ENCODE measurements around the gene MIS18BP1.
"Not testable (repeated sequence)": the region's sequence is repeated elsewhere in the genome, so short reads cannot be mapped to it uniquely, and the experiment has no call there.

MIS18BP1 gene

GRCh38 chr14:45253070-45253753 lies at the start of gene MIS18BP1:
TSS of gene MIS18BP1 (minus strand) at chr14:45253202. CDS start at chr14:45247286, 5,916 bp downstream.
- peak; percentile 95 to 96 for DNase-seq

GRCh38 chr14:45298423-45299117 lies 45.6 kb upstream of the MIS18BP1 start:
- DNase-seq: no peak

GRCh38 chr14:45294796-45295195 lies 41.8 kb upstream of the MIS18BP1 start:
- not testable (repeated sequence) for DNase-seq

GRCh38 chr14:45290547-45290946 lies 37.5 kb upstream of the MIS18BP1 start:
- DNase-seq: no peak

- no peak for DNase-seq
Observed at GRCh38 chr14:45287610-45288009, 34.6 kb upstream of the MIS18BP1 start.

- DNase-seq: no peak
Observed at GRCh38 chr14:45284802-45285201, 31.8 kb upstream of the MIS18BP1 start.

GRCh38 chr14:45281731-45282400 lies 28.9 kb upstream of the MIS18BP1 start:
- DNase-seq: not testable (repeated sequence)

GRCh38 chr14:45271858-45272537 lies 19.0 kb upstream of the MIS18BP1 start:
- no peak for DNase-seq

GRCh38 chr14:45270031-45270430 lies 17.0 kb upstream of the MIS18BP1 start:
- no peak for DNase-seq

GRCh38 chr14:45267071-45267470 lies 14.1 kb upstream of the MIS18BP1 start:
- DNase-seq: no peak

- no peak for DNase-seq
Observed at GRCh38 chr14:45262637-45263036, 9.6 kb upstream of the MIS18BP1 start.

GRCh38 chr14:45261209-45261608 lies 8.2 kb upstream of the MIS18BP1 start:
- DNase-seq: no peak

GRCh38 chr14:45258805-45259204 lies 5.8 kb upstream of the MIS18BP1 start:
- DNase-seq: no peak

- no peak for DNase-seq
Observed at GRCh38 chr14:45258073-45258472, 5.1 kb upstream of the MIS18BP1 start.

- no peak for DNase-seq
Observed at GRCh38 chr14:45254771-45255170, 1.8 kb upstream of the MIS18BP1 start.

GRCh38 chr14:45253754-45254310 lies 830 bp upstream of the MIS18BP1 start:
- DNase-seq: no peak

- DNase-seq: no peak
Observed at GRCh38 chr14:45252366-45253069, 484 bp downstream of the MIS18BP1 start.

- DNase-seq: peak in 1 of 2 donors; percentile 42
Observed at GRCh38 chr14:45251912-45252311, 1.1 kb downstream of the MIS18BP1 start.

GRCh38 chr14:45249856-45250575 lies 3.0 kb downstream of the MIS18BP1 start:
- peak in 1 of 2 donors; percentile 43 for DNase-seq

- DNase-seq: no peak
Observed at GRCh38 chr14:45247427-45247826, 5.6 kb downstream of the MIS18BP1 start.

- no peak for DNase-seq
Observed at GRCh38 chr14:45246691-45247090, 6.3 kb downstream of the MIS18BP1 start.

GRCh38 chr14:45246151-45246550 lies 6.9 kb downstream of the MIS18BP1 start:
- DNase-seq: no peak

Data from CD4-positive, alpha-beta T cell treated with Interleukin-4 for 1 hour (primary cell).